ENCODE measurements around the gene TSPAN14. TPM values are rescaled to one million over a fixed set of nuclear protein-coding genes. Genes with fewer than 3 reads are reported as not detected.

TSPAN14 gene
- total RNA-seq, 1 experiment from 2014 or later = not detected

- ChIA-PET CTCF (no interaction called here), POLR2A (ENCODE audit: unreplicated experiment) (no interaction called here)
- no peak for TF ChIP-seq EZH2 (IDR thresholded peaks at IDR 0.05; ENCODE audit: low read length, unreplicated experiment)
- no peak for TF ChIP-seq EZH2phosphoT487 (IDR thresholded peaks at IDR 0.05; ENCODE audit: borderline replicate concordance, low read length)
- TF ChIP-seq CTCF (conservative IDR thresholded peaks at IDR 0.05; ENCODE audit: low read depth, low read length) = no peak
- Histone ChIP-seq H3K27me3 (ENCODE audit: low read length) (no peaks in the 10 kb centered on the region), H4K20me1 (ENCODE audit: low read length) (no peaks in the 10 kb centered on the region), H3K9me2 (replicated peaks; ENCODE audit: low read length) (no peaks in the 10 kb centered on the region), H3K9me3 (ENCODE audit: low read length) (no peaks in the 10 kb centered on the region), H3K27ac (ENCODE audit: low read length) (no peak overlapping the region), H3K9ac (ENCODE audit: low read length) (no peak overlapping the region), H3K4me3 (ENCODE audit: low read length) (no peak overlapping the region), H3K79me2 (ENCODE audit: low read length) (no peaks in the 10 kb centered on the region), H3K36me3 (ENCODE audit: low read depth, low read length) (no peaks in the 10 kb centered on the region), H3K4me1 (ENCODE audit: insufficient read depth, low read length) (no peaks in the 10 kb centered on the region), H3K4me2 (ENCODE audit: low read length) (no peak overlapping the region), H2AFZ (ENCODE audit: low read length) (no peak overlapping the region), H3F3A (ENCODE audit: low read length, unreplicated experiment) (no peaks in the 10 kb centered on the region)
- DNase-seq = no peak
- intact Hi-C loops (cut with micrococcal nuclease) = no loop called here
- BruUV-seq (replicated peaks) = no TSS peak
- ATAC-seq = no peak
These were observed 7.4 kb downstream of the TSPAN14 start for GRCh38 chr10:80461208-80462183.

GRCh38 chr10:80462299-80462980 lies 8.3 kb downstream of the TSPAN14 start:
- Histone ChIP-seq H3K27ac (ENCODE audit: low read length) (no peak overlapping the region), H3K36me3 (ENCODE audit: low read depth, low read length) (no peaks in the 10 kb centered on the region), H3K9me3 (ENCODE audit: low read length) (no peaks in the 10 kb centered on the region), H2AFZ (ENCODE audit: low read length) (no peak overlapping the region), H3K4me2 (ENCODE audit: low read length) (no peak overlapping the region), H3K4me1 (ENCODE audit: insufficient read depth, low read length) (no peaks in the 10 kb centered on the region), H3F3A (ENCODE audit: low read length, unreplicated experiment) (no peaks in the 10 kb centered on the region), H3K9ac (ENCODE audit: low read length) (no peak overlapping the region), H3K79me2 (ENCODE audit: low read length) (no peaks in the 10 kb centered on the region), H3K27me3 (ENCODE audit: low read length) (no peaks in the 10 kb centered on the region), H3K4me3 (ENCODE audit: low read length) (no peak overlapping the region), H4K20me1 (ENCODE audit: low read length) (no peaks in the 10 kb centered on the region), H3K9me2 (replicated peaks; ENCODE audit: low read length) (no peaks in the 10 kb centered on the region)
- POLR2A ChIA-PET (ENCODE audit: unreplicated experiment) = no interaction called here
- DNase-seq (no peak), ATAC-seq (no peak)
- intact Hi-C loops (cut with micrococcal nuclease) = no loop called here
- BruUV-seq (replicated peaks) = no TSS peak
- no peak for TF ChIP-seq EZH2 (IDR thresholded peaks at IDR 0.05; ENCODE audit: low read length, unreplicated experiment)
- no peak for TF ChIP-seq EZH2phosphoT487 (IDR thresholded peaks at IDR 0.05; ENCODE audit: borderline replicate concordance, low read length)
- no peak for TF ChIP-seq CTCF (conservative IDR thresholded peaks at IDR 0.05; ENCODE audit: low read depth, low read length)
- CTCF ChIA-PET = no interaction called here

Data from PC-3 (cell line).